H1 (cell line): ENCODE results near the gene STAT3. TPM values are rescaled to one million over a fixed set of nuclear protein-coding genes. Genes with fewer than 3 reads are reported as not detected.

Experiments used
- ASH2L ChIP-seq: fragments of 200-600, 300-600 bp; sonication (generic); IDR thresholded peaks from one replicate; pipeline ENCODE4 v1.7.1; 2017; ENCODE audit warnings: low read length
- BACH1 ChIP-seq: IDR thresholded peaks from 2 replicates; pipeline ENCODE4 v1.6.1; 2012; ENCODE audit warnings: low read length, improper control_type of control experiment
- CBX8 ChIP-seq: fragments of 300-800, 300-1000 bp; sonication (generic); IDR thresholded peaks from 2 replicates; pipeline ENCODE4 v1.7.1; 2016; ENCODE audit warnings: low read depth, low read length, borderline replicate concordance
- CREB1 ChIP-seq: IDR thresholded peaks from 2 replicates; pipeline ENCODE4 v1.6.1; 2012; ENCODE audit warnings: inconsistent platforms
- E2F6 ChIP-seq: IDR thresholded peaks from 2 replicates; pipeline ENCODE4 v1.6.1; 2012; ENCODE audit warnings: inconsistent platforms
- EP300 ChIP-seq, 2 experiments: IDR thresholded peaks; 1 replicate in 1 of 2; 2 replicates in 1 of 2; pipeline ENCODE4 v1.6.1; 2011 to 2012; ENCODE audit warnings: low read depth in 2 of 2, low read length in 2 of 2, mild to moderate bottlenecking in 2 of 2, borderline replicate concordance in 1 of 2, inconsistent platforms in 1 of 2, moderate library complexity in 1 of 2
- FOSL1 ChIP-seq: IDR thresholded peaks from 2 replicates; pipeline ENCODE4 v1.6.1; 2011; ENCODE audit warnings: mild to moderate bottlenecking, low read depth, low read length, moderate library complexity; ENCODE audit not compliant: insufficient read depth
- GTF2F1 ChIP-seq: IDR thresholded peaks from 2 replicates; pipeline ENCODE4 v1.6.1; 2012; ENCODE audit warnings: low read depth, low read length, improper control_type of control experiment, borderline replicate concordance
- HDAC2 ChIP-seq, 2 experiments: fragments of 300-600 bp in 1 of 2; sonication (generic) in 1 of 2; IDR thresholded peaks; 2 replicates each; pipeline ENCODE4 v1.6.1; 2011 to 2012; ENCODE audit warnings: low read depth in 2 of 2, low read length in 2 of 2, mild to moderate bottlenecking in 2 of 2, moderate library complexity in 2 of 2, borderline replicate concordance in 1 of 2, inconsistent platforms in 1 of 2
- KDM1A ChIP-seq: fragments of 200-600, 300-600 bp; sonication (generic); IDR thresholded peaks from 2 replicates; pipeline ENCODE4 v1.7.1; 2016; ENCODE audit warnings: mild to moderate bottlenecking, low read length, borderline replicate concordance
- NRF1 ChIP-seq: IDR thresholded peaks from 2 replicates; pipeline ENCODE4 v1.6.1; 2011; ENCODE audit warnings: mild to moderate bottlenecking, low read depth, low read length, improper control_type of control experiment
- PHF8 ChIP-seq: fragments of 200-600 bp; sonication (generic); conservative IDR thresholded peaks from 2 replicates; pipeline ENCODE4 v1.7.1; 2012; ENCODE audit warnings: low read depth, mild to moderate bottlenecking, inconsistent platforms, low read length, moderate library complexity
- POLR2A ChIP-seq, 2 experiments: IDR thresholded peaks; 1 replicate in 1 of 2; 2 replicates in 1 of 2; pipeline ENCODE4 v1.6.1; 2011; ENCODE audit warnings: low read depth in 2 of 2, low read length in 2 of 2, mild to moderate bottlenecking in 2 of 2; ENCODE audit errors: control extremely low read depth in 1 of 2
- POU5F1 ChIP-seq: IDR thresholded peaks from 2 replicates; pipeline ENCODE4 v1.6.1; 2011; ENCODE audit warnings: low read depth, mild to moderate bottlenecking, low read length, moderate library complexity
- RAD21 ChIP-seq, 2 experiments: IDR thresholded peaks in 1 of 2; conservative IDR thresholded peaks in 1 of 2; 2 replicates each; pipeline ENCODE4 v1.6.1; 2011; ENCODE audit warnings: low read depth in 2 of 2, low read length in 2 of 2, improper control_type of control experiment in 1 of 2, inconsistent platforms in 1 of 2, mild to moderate bottlenecking in 1 of 2, moderate library complexity in 1 of 2
- RFX5 ChIP-seq: IDR thresholded peaks from 2 replicates; pipeline ENCODE4 v1.6.1; 2011; ENCODE audit warnings: low read depth, low read length, improper control_type of control experiment, borderline replicate concordance
- RNF2 ChIP-seq: fragments of 200-900, 300-1000 bp; sonication (generic); IDR thresholded peaks from 2 replicates; pipeline ENCODE4 v1.7.1; 2016; ENCODE audit warnings: borderline replicate concordance, low read depth, mild to moderate bottlenecking, antibody characterized with exemption, low read length; ENCODE audit not compliant: poor library complexity, severe bottlenecking; ENCODE audit errors: missing control alignments
- SIX5 ChIP-seq: IDR thresholded peaks from 2 replicates; pipeline ENCODE4 v1.6.1; 2011; ENCODE audit warnings: mild to moderate bottlenecking, low read depth, low read length
- SP1 ChIP-seq: IDR thresholded peaks from 2 replicates; pipeline ENCODE4 v1.6.1; 2011; ENCODE audit warnings: low read depth, low read length
- SP2 ChIP-seq: IDR thresholded peaks from 2 replicates; pipeline ENCODE4 v1.6.1; 2012; ENCODE audit warnings: mild to moderate bottlenecking, low read length, inconsistent platforms
- SP4 ChIP-seq: IDR thresholded peaks from 2 replicates; pipeline ENCODE4 v1.6.1; 2012; ENCODE audit warnings: low read length, inconsistent platforms
- SRF ChIP-seq: IDR thresholded peaks from 2 replicates; pipeline ENCODE4 v1.6.1; 2011; ENCODE audit warnings: mild to moderate bottlenecking, low read depth, low read length, moderate library complexity
- polyA plus RNA-seq, 7 experiments: library from polyadenylated mRNA; depleted of rRNA in 3 of 7; stranded (reverse) in 5 of 7; unstranded in 2 of 7; fragments of >200 nt in 5 of 7; fragments of 200-250 nt in 2 of 7; gene quantifications; 1 replicate in 5 of 7; 2 replicates in 1 of 7; 4 replicates in 1 of 7; pipeline versions ENCODE4 v1.2.1 to v1.2.3, GENCODE V29; 2011 to 2013; ENCODE audit warnings: missing spikeins in 2 of 7, mixed read lengths in 2 of 7
- total RNA-seq: library from RNA; stranded (reverse); fragmentation: NEBNext Ultra II Directional; extraction: Animal tissue kit (Norgen Biotek cat#: 25700); gene quantifications from 2 replicates; pipeline ENCODE4 v1.2.1, GENCODE V29; 2021

STAT3 gene
- total and polyA plus RNA-seq, 2 of the 8 experiments (the other 6 are each of a cell fraction or from before 2014, with no cell fraction given), result 38.4 to 94.1 TPM

- TF ChIP-seq SRF (no peak), HDAC2 (IDR thresholded peaks at IDR 0.05; ENCODE audit: borderline replicate concordance in 1 of 2, low read depth in 2 of 2, low read length in 2 of 2) (peak; percentile 16 to 53; a peak in 1 of 4 replicates), RFX5 (no peak), CREB1 (no peak), KDM1A (no peak), NRF1 (no peak), BACH1 (no peak), SP1 (no peak), E2F6 (peak; percentile 89), PHF8 (no peak), SP4 (0 out of 2 replicates have a peak, but pooled peaks have one; percentile 49), POLR2A (IDR thresholded peaks at IDR 0.05; ENCODE audit: control extremely low read depth in 1 of 2, low read depth in 2 of 2, low read length in 2 of 2) (no peak), RNF2 (no peak), SIX5 (no peak), POU5F1 (no peak), EP300 (IDR thresholded peaks at IDR 0.05; ENCODE audit: borderline replicate concordance in 1 of 2, low read depth in 2 of 2, low read length in 2 of 2) (peak in 1 of 2 experiments; percentile 73; a peak in 1 of 3 replicates), CBX8 (no peak), FOSL1 (no peak), SP2 (no peak), GTF2F1 (no peak), ASH2L (peak; percentile 34), RAD21 (IDR thresholded peaks at IDR 0.05 in 1 of 2, conservative IDR thresholded peaks at IDR 0.05 in 1 of 2; ENCODE audit: low read depth in 2 of 2, low read length in 2 of 2) (peak; percentile 72 to 76)
- TF ChIP-seq, all 59 proteins: peak for 21
These were observed 75.7 kb downstream of the STAT3 start (continued) for GRCh38 chr17:42312285-42313130.
